Activated CD4-positive, alpha-beta T cell treated with anti-CD3 and anti-CD28 coated beads, Interleukin-2, amount 10 ng/mL, durations not matched to agents 7 days and 5 days (primary cell): ENCODE measurements around the gene NMB. TPM values are rescaled to one million over a fixed set of nuclear protein-coding genes. Genes with fewer than 3 reads are reported as not detected.

Experiments used
- CTCF ChIA-PET: fragments of 350-600 bp; sonication (Branson Sonifier 250); formaldehyde crosslinking; loops from one replicate; lab custom pipeline; 2021; ENCODE audit warnings: antibody characterized with exemption; lab: Charles Lee
- POLR2A ChIA-PET: fragments of 350-600 bp; sonication (Branson Sonifier 250); formaldehyde crosslinking; loops from one replicate; lab custom pipeline; 2021; ENCODE audit warnings: antibody characterized with exemption; lab: Charles Lee
- DNase-seq: peaks from one replicate; pipeline ENCODE4 v3.0.0-alpha.2; 2020
- H3K27ac Mint-ChIP-seq: one replicate; pipeline ENCODE4 v1.8.0; 2021; ENCODE audit warnings: mild to moderate bottlenecking, moderate library complexity, mixed read lengths
- H3K27me3 Mint-ChIP-seq: one replicate; pipeline ENCODE4 v1.8.0; 2021; ENCODE audit warnings: mixed read lengths
- H3K36me3 Mint-ChIP-seq: one replicate; pipeline ENCODE4 v1.8.0; 2021; ENCODE audit warnings: low read depth, mixed read lengths
- H3K4me1 Mint-ChIP-seq: one replicate; pipeline ENCODE4 v1.8.0; 2021; ENCODE audit warnings: mixed read lengths
- H3K4me3 Mint-ChIP-seq: one replicate; pipeline ENCODE4 v1.8.0; 2021; ENCODE audit warnings: mild to moderate bottlenecking, moderate library complexity, mixed read lengths
- H3K9me3 Mint-ChIP-seq: one replicate; pipeline ENCODE4 v1.8.0; 2021; ENCODE audit warnings: mixed read lengths
- total RNA-seq, 2 experiments: library from RNA; stranded (reverse); gene quantifications; one replicate each; pipeline ENCODE4 v1.2.3, GENCODE V29; 2021

Gene NMB
- total RNA-seq, 2 experiments from 2014 or later, result 2.8 to 3.8 TPM

DNA sequence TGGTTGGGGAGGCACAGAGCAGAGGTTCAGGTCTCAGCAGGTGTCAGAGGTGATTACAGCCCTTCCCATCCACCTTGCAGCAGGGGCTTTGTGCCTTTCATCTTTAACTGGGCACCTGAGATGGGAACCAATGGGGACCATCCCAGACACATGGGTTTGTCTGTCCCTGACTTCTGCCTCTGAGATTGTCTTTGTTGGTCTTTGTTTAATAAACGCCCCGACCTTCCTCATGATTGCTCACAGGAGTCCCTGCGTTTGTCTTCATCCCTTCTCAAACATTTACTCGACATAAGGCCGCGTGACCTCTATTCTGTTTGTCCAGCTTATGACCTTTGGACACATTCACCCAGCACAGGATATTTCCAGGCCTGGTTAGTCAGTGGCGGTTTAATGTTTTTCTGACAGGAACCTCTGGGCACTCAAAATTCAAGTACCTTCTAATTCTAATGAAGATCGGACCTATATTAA is 51.3 kb downstream of the NMB start:
- H3K9me3 Mint-ChIP-seq, result no peaks in the 10 kb centered on the region
- H3K36me3 Mint-ChIP-seq, result peaks cover 20% of the 10 kb centered on the region
- no peak overlapping the region for H3K27ac Mint-ChIP-seq
- H3K4me3 Mint-ChIP-seq, result no peak overlapping the region
- POLR2A ChIA-PET, result no interaction called here
- H3K4me1 Mint-ChIP-seq, result peaks cover 26% of the 10 kb centered on the region
- no peaks in the 10 kb centered on the region for H3K27me3 Mint-ChIP-seq
- no peak for DNase-seq
- CTCF ChIA-PET, result interaction anchor here (0.9 to 1.6 kb wide), 3 partner anchors 8 to 28 kb away, joined by 3 to 5 read pairs (median 3); no protein-coding TSS in a partner anchor

DNA sequence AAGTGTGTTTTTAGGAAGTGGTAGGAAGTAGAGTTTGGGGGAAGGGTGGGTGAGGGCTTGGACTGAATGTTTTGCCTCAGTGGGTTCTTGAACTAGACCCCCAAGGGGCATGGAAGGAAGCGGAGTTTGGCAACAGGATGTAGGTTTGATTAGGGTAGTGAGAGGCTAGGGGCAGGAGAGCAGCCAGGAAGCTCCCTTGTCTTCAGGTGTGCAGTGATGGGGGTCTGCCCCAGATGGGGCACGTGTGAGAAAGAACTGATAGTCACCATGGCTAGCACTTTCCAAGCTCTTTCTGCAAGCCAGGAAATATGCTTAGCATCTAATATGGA is 52.5 kb downstream of the NMB start:
- no peak for DNase-seq
- Mint-ChIP-seq H3K4me1 (peaks cover 32% of the 10 kb centered on the region), H3K27me3 (no peaks in the 10 kb centered on the region), H3K9me3 (no peaks in the 10 kb centered on the region), H3K36me3 (peaks cover 20% of the 10 kb centered on the region), H3K27ac (no peak overlapping the region), H3K4me3 (no peak overlapping the region)
- CTCF ChIA-PET, result interaction anchor here (0.5 to 1.6 kb wide), 8 partner anchors 8 to 554 kb away, joined by 3 to 7 read pairs (median 4); no protein-coding TSS in a partner anchor
- POLR2A ChIA-PET, result no interaction called here

Other genes starting within 250 kb of the NMB start
- gene ZSCAN2, start 57.2 kb downstream of the NMB start, total RNA-seq, result 1 to 10 TPM; 6.3 to 6.6 TPM
- gene WDR73, start 3.9 kb downstream of the NMB start, total RNA-seq, result 10 to 100 TPM; 22.1 to 23.8 TPM
- gene SEC11A, start 57.9 kb upstream of the NMB start, total RNA-seq, result 100 to 1,000 TPM; 110 to 119 TPM
- gene ZNF592, start 90.4 kb upstream of the NMB start, total RNA-seq, result 10 to 100 TPM; 44.3 to 51.9 TPM
- under 1 TPM; 0.15 to 0.27 TPM for gene ALPK3, start 159.2 kb upstream of the NMB start, total RNA-seq
- gene SLC28A1, start 226.5 kb upstream of the NMB start, total RNA-seq, result not detected